GM18951 (cell line): ENCODE measurements around the gene GGA1.
"Not testable (repeated sequence)": the region's sequence is repeated elsewhere in the genome, so short reads cannot be mapped to it uniquely, and the experiment has no call there.

Source experiments
- POLR2A ChIP-seq: IDR thresholded peaks from 4 replicates; pipeline ENCODE4 v1.6.1; 2011; ENCODE audit warnings: mild to moderate bottlenecking; ENCODE audit not compliant: insufficient read length, insufficient read depth; ENCODE audit errors: extremely low read depth
- in situ Hi-C: fragments of 300-500 bp; cut with MboI; formaldehyde crosslinking; loops from one replicate; pipeline ENCODE4 v1.12.0; 2022; ENCODE audit warnings: low sequenced_read_pairs, mixed read lengths, inconsistent platforms; ENCODE audit not compliant: unreplicated experiment

GGA1 gene

GRCh38 chr22:37650463-37651136, 42.0 kb downstream of the GGA1 start:
- no peak for TF ChIP-seq POLR2A
- in situ Hi-C loops: no loop called here

- in situ Hi-C loops: no loop called here
- no peak for TF ChIP-seq POLR2A
Measured at GRCh38 chr22:37654563-37655251, 46.1 kb downstream of the GGA1 start.

GRCh38 chr22:37655252-37655563, 46.6 kb downstream of the GGA1 start:
- in situ Hi-C loops: no loop called here
- TF ChIP-seq POLR2A: no peak

GRCh38 chr22:37656583-37656982, 47.9 kb downstream of the GGA1 start:
- in situ Hi-C loops: not testable (repeated sequence)

GRCh38 chr22:37657590-37658132, 49.0 kb downstream of the GGA1 start:
- no peak for TF ChIP-seq POLR2A
- in situ Hi-C loops: no loop called here

- TF ChIP-seq POLR2A: peak; percentile 92
- in situ Hi-C loops: no loop called here
Measured at GRCh38 chr22:37658133-37659065, 49.8 kb downstream of the GGA1 start, which contains the start of gene PDXP. Gene PDXP (plus strand): TSS chr22:37658723. CDS start chr22:37658783, 60 bp downstream.

GRCh38 chr22:37659066-37659896, 50.6 kb downstream of the GGA1 start:
- TF ChIP-seq POLR2A: no peak
- in situ Hi-C loops: no loop called here

- in situ Hi-C loops: no loop called here
- TF ChIP-seq POLR2A: no peak
Measured at GRCh38 chr22:37659897-37660708, 51.5 kb downstream of the GGA1 start.

- in situ Hi-C loops: no loop called here
- no peak for TF ChIP-seq POLR2A
Measured at GRCh38 chr22:37660709-37661045, 52.0 kb downstream of the GGA1 start.

- TF ChIP-seq POLR2A: no peak
- in situ Hi-C loops: no loop called here
Measured at GRCh38 chr22:37661160-37661924, 52.7 kb downstream of the GGA1 start.

- no peak for TF ChIP-seq POLR2A
- in situ Hi-C loops: no loop called here
Measured at GRCh38 chr22:37662039-37662438, 53.4 kb downstream of the GGA1 start.

- TF ChIP-seq POLR2A: no peak
- in situ Hi-C loops: no loop called here
Measured at GRCh38 chr22:37663521-37664140, 55.0 kb downstream of the GGA1 start.
